Muscle layer of duodenum (tissue), 2 donors: ENCODE measurements around the gene SQSTM1.

ENCODE experiments used
- H3K27ac ChIP-seq: one replicate; pipeline ENCODE4 v1.7.0; 2013; ENCODE audit warnings: mild to moderate bottlenecking, low read length
- H3K27me3 ChIP-seq: one replicate; pipeline ENCODE4 v1.7.0; 2013; ENCODE audit warnings: low read depth, mild to moderate bottlenecking, control low read depth, low read length
- H3K36me3 ChIP-seq, 2 donors: one replicate each; pipeline ENCODE4 v1.7.0; 2013; ENCODE audit warnings: low read length in 2 of 2, control low read depth in 1 of 2, mild to moderate bottlenecking in 1 of 2; ENCODE audit not compliant: insufficient read depth in 2 of 2, control insufficient read depth in 1 of 2
- H3K4me1 ChIP-seq, 2 donors: one replicate each; pipeline ENCODE4 v1.7.0; 2013; ENCODE audit warnings: low read length in 2 of 2, mild to moderate bottlenecking in 2 of 2, control low read depth in 1 of 2, moderate library complexity in 1 of 2; ENCODE audit not compliant: insufficient read depth in 2 of 2, control insufficient read depth in 1 of 2
- H3K4me3 ChIP-seq, 2 donors: one replicate each; pipeline ENCODE4 v1.7.0; 2013; ENCODE audit warnings: low read length in 2 of 2, low read depth in 1 of 2, mild to moderate bottlenecking in 1 of 2
- H3K9me3 ChIP-seq, 2 donors: one replicate each; pipeline ENCODE4 v1.7.0; 2013; ENCODE audit warnings: low read length in 2 of 2, control low read depth in 1 of 2, mild to moderate bottlenecking in 1 of 2; ENCODE audit not compliant: control insufficient read depth in 1 of 2
- donor health status: healthy.

The SQSTM1 gene

GRCh38 chr5:179880848-179881590, 60.3 kb downstream of the SQSTM1 start:
- peaks cover 35 to 67% of the 10 kb centered on the region in 2 donors for H3K36me3 ChIP-seq
- no peaks in the 10 kb centered on the region for H3K27me3 ChIP-seq
- peaks cover 4 to 20% of the 10 kb centered on the region in 2 donors for H3K9me3 ChIP-seq
- no peak overlapping the region for H3K27ac ChIP-seq
- no peaks in the 10 kb centered on the region for H3K4me1 ChIP-seq
- no peak overlapping the region for H3K4me3 ChIP-seq

GRCh38 chr5:179882338-179882737, 61.6 kb downstream of the SQSTM1 start:
- H3K27me3 ChIP-seq, result no peaks in the 10 kb centered on the region
- no peak overlapping the region for H3K4me3 ChIP-seq
- H3K4me1 ChIP-seq, result no peaks in the 10 kb centered on the region
- H3K27ac ChIP-seq, result no peak overlapping the region
- peaks cover 39 to 76% of the 10 kb centered on the region in 2 donors for H3K36me3 ChIP-seq
- H3K9me3 ChIP-seq, result peaks cover 4 to 20% of the 10 kb centered on the region in 2 donors

- H3K27me3 ChIP-seq, result no peaks in the 10 kb centered on the region
- peaks cover 42 to 77% of the 10 kb centered on the region in 2 donors for H3K36me3 ChIP-seq
- H3K4me1 ChIP-seq, result no peaks in the 10 kb centered on the region
- H3K27ac ChIP-seq, result no peak overlapping the region
- H3K9me3 ChIP-seq, result peaks cover 4 to 20% of the 10 kb centered on the region in 2 donors
- H3K4me3 ChIP-seq, result no peak overlapping the region
Measured at GRCh38 chr5:179883163-179883562, 62.5 kb downstream of the SQSTM1 start.

- Histone ChIP-seq H3K27me3 (no peaks in the 10 kb centered on the region), H3K9me3 (peaks cover 4 to 20% of the 10 kb centered on the region in 2 donors), H3K36me3 (peaks cover 54 to 85% of the 10 kb centered on the region in 2 donors), H3K27ac (no peak overlapping the region), H3K4me3 (no peak overlapping the region), H3K4me1 (no peaks in the 10 kb centered on the region)
Measured at GRCh38 chr5:179885491-179886090, 64.9 kb downstream of the SQSTM1 start.

- no peaks in the 10 kb centered on the region for H3K4me1 ChIP-seq
- H3K9me3 ChIP-seq, result peaks cover 4 to 20% of the 10 kb centered on the region in 2 donors
- no peak overlapping the region for H3K4me3 ChIP-seq
- H3K27me3 ChIP-seq, result no peaks in the 10 kb centered on the region
- H3K27ac ChIP-seq, result no peak overlapping the region
- H3K36me3 ChIP-seq, result peaks cover 61 to 85% of the 10 kb centered on the region in 2 donors
Measured at GRCh38 chr5:179886190-179886911, 65.6 kb downstream of the SQSTM1 start.

- Histone ChIP-seq H3K4me3 (no peak overlapping the region), H3K4me1 (no peaks in the 10 kb centered on the region), H3K27me3 (no peaks in the 10 kb centered on the region), H3K9me3 (peaks cover 4 to 19% of the 10 kb centered on the region in 2 donors), H3K27ac (no peak overlapping the region), H3K36me3 (peaks cover 69 to 92% of the 10 kb centered on the region in 2 donors)
Measured at GRCh38 chr5:179887095-179887494, 66.4 kb downstream of the SQSTM1 start.
